ENCODE data around the gene PRKAA1.

DNA sequence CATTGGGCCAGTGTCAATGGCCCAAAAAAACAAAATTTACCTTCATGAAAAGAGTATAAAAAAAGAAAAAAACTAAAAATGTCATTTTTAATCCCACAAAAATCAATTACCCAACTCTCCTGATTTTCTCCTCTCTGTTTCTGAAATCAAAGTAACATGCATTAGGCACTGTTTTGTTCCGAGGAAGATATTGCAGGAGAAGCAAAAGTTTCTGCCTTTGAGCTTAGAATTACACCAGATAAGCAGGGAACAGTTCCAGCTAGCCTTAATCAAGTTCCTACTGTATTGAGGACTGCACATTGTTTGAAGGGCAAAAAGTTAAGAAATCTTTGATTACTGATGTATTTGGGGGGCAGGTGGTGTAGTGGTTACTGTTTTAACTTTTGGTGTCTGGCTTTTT, 1.1 kb upstream of the PRKAA1 start:
- TF ChIP-seq, protein P1, sequence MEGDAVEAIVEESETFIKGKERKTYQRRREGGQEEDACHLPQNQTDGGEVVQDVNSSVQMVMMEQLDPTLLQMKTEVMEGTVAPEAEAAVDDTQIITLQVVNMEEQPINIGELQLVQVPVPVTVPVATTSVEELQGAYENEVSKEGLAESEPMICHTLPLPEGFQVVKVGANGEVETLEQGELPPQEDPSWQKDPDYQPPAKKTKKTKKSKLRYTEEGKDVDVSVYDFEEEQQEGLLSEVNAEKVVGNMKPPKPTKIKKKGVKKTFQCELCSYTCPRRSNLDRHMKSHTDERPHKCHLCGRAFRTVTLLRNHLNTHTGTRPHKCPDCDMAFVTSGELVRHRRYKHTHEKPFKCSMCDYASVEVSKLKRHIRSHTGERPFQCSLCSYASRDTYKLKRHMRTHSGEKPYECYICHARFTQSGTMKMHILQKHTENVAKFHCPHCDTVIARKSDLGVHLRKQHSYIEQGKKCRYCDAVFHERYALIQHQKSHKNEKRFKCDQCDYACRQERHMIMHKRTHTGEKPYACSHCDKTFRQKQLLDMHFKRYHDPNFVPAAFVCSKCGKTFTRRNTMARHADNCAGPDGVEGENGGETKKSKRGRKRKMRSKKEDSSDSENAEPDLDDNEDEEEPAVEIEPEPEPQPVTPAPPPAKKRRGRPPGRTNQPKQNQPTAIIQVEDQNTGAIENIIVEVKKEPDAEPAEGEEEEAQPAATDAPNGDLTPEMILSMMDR (IDR thresholded peaks at IDR 0.05), result no peak
- TF ChIP-seq POLR2A (IDR thresholded peaks at IDR 0.05), result no peak
- TF ChIP-seq POLR2AphosphoS5 (IDR thresholded peaks at IDR 0.05), result no peak
